Stimulated activated naive CD8-positive, alpha-beta T cell treated with anti-CD3 and anti-CD28 coated beads, Interleukin-15, amount 100 ng/mL, for 72 hours (primary cell): ENCODE results near the gene UBL4A.

Source experiments
- ATAC-seq: fragments of 150-1000 bp; cut with Tn5 transposase; 2 replicates; pipeline ENCODE4 v1.10.0; 2021; ENCODE audit warnings: mild to moderate bottlenecking, moderate library complexity
- DNase-seq, 2 donors: peaks; one replicate each; pipeline ENCODE4 v3.0.0; 2021 to 2022
- H3K27ac Mint-ChIP-seq, 2 donors: one replicate each; pipeline ENCODE4 v1.8.0; 2022; ENCODE audit warnings: mild to moderate bottlenecking in 2 of 2, mixed read lengths in 2 of 2, moderate library complexity in 2 of 2
- H3K27me3 Mint-ChIP-seq: one replicate; pipeline ENCODE4 v1.8.0; 2022; ENCODE audit warnings: mixed read lengths
- H3K4me1 Mint-ChIP-seq: one replicate; pipeline ENCODE4 v1.8.0; 2022; ENCODE audit warnings: mild to moderate bottlenecking, mixed read lengths
- H3K4me3 Mint-ChIP-seq, 2 donors: one replicate each; pipeline ENCODE4 v1.8.0; 2022; ENCODE audit warnings: mild to moderate bottlenecking in 2 of 2, mixed read lengths in 2 of 2, moderate library complexity in 1 of 2
- H3K9me3 Mint-ChIP-seq, 2 donors: one replicate each; pipeline ENCODE4 v1.8.0; 2022; ENCODE audit warnings: mixed read lengths in 2 of 2

UBL4A gene

DNA sequence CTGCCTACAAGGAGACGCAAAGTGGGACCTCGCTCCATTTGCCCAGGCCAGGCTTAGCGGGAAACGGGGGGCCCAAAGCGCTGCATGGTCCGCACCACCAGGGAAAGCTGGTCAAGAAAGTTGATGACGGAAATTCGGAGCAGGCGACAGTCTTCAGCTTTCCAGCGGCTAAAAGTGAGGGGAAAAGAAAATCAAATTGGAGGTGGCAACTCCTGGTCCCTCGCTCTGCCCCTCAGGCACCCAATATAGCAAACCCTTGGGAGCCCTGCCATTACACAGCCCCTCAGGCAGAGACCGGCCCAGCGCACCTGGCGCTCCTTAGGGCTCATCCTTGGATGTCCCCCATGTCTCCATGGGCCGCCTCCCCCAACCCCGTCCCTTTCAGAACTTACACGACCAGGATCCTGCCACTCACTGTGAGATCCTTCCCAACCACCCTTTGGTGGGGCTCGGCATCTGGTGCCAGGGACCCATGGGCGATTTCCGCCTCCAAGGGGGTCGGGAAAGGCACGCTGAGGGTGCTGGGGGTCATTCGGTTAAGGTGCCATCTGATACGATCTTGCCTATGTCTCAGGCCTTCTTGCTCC, 8.4 kb downstream of the UBL4A start:
- Mint-ChIP-seq H3K9me3 (no peaks in the 10 kb centered on the region), H3K27me3 (no peaks in the 10 kb centered on the region), H3K4me3 (peak overlapping the region; percentile 87 to 90), H3K27ac (peak overlapping the region in 1 of 2 donors; percentile 81), H3K4me1 (peaks cover 42% of the 10 kb centered on the region)
- no peak for DNase-seq
- no peak for ATAC-seq

- ATAC-seq = no peak
- no peak for DNase-seq
- Mint-ChIP-seq H3K9me3 (no peaks in the 10 kb centered on the region), H3K4me1 (peaks cover 38% of the 10 kb centered on the region), H3K4me3 (no peak overlapping the region), H3K27ac (no peak overlapping the region), H3K27me3 (no peaks in the 10 kb centered on the region)
These were observed 9.6 kb downstream of the UBL4A start for GRCh38 chrX:154476821-154477220.

DNA sequence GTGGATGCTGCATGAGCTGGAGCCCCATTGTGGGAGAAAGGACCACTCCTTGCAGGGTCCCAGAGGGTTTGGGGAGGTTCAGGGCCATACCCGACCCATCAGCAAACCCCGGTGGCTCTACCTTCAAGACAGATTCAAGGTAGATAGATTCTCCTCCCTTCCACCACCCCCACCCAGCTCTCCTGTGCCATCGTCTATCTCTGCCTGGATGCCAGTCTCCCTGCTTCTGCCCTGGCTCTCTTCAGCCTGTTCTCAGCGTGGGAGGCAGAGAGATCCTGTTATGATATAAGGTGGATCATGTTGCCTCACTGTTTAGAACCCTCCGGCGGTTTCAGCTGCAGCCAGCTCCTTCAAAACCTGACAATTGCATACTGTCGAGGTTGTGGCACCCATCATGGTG, 12.7 kb downstream of the UBL4A start:
- Mint-ChIP-seq H3K4me3 (no peak overlapping the region), H3K27me3 (no peaks in the 10 kb centered on the region), H3K27ac (no peak overlapping the region), H3K4me1 (peaks cover 31% of the 10 kb centered on the region), H3K9me3 (no peaks in the 10 kb centered on the region)
- DNase-seq (no peak), ATAC-seq (no peak)

GRCh38 chrX:154472685-154473632, 13.5 kb downstream of the UBL4A start:
- no peak for DNase-seq
- ATAC-seq = peak; percentile 59

DNA sequence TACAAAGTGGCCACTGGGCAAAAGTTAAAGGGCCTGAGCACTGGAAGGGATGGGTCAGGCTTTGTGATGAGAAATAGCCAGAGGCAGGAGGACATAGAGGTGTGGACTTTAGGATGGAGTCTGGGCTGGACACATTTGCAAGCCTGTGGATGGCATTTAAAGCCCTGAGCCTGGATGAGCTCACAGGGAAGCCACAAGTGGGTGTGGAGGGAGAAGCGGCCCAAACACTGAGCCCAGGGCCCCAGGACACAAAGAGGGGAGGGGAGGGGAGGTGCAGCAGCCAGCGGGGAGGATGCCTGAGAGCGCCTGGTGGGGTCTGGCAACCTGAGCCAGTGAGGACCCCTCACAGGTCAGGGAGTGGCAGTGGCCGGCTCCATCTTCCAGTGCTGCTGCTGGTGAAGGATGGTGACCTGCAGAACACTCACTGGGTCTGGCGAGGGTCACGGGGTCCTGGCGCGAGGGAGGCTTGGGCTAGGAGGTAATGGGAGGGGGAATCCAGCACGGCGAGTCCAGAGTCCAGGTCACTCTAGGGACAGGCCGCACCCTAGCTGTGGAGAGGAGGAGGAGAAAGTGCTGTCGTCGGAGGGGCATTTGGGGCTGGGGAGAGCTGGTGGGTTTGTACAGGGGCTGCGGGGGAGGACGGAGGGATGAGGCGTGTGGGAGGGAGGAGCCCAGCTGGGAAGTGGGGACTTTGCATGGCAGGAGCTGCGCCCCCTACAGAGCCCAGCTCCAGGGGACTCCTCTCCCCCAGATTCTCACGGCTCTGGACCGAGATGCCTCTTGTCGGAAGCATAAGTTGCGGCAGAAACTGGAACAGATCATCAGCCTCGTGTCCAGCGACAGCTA, 14.4 kb downstream of the UBL4A start:
- no peaks in the 10 kb centered on the region for H3K27me3 Mint-ChIP-seq
- no peak for DNase-seq
- no peak for ATAC-seq
- no peak overlapping the region for H3K4me3 Mint-ChIP-seq
- no peaks in the 10 kb centered on the region for H3K9me3 Mint-ChIP-seq
- peaks cover 23% of the 10 kb centered on the region for H3K4me1 Mint-ChIP-seq
- H3K27ac Mint-ChIP-seq = peak overlapping the region in 1 of 2 donors; percentile 91

More at GRCh38 chrX:154472685-154473632, 13.5 kb downstream of the UBL4A start:
- H3K9me3 Mint-ChIP-seq = no peaks in the 10 kb centered on the region
- H3K27me3 Mint-ChIP-seq = no peaks in the 10 kb centered on the region
- H3K4me3 Mint-ChIP-seq = no peak overlapping the region
- no peak overlapping the region for H3K27ac Mint-ChIP-seq
- peaks cover 29% of the 10 kb centered on the region for H3K4me1 Mint-ChIP-seq

GRCh38 chrX:154470914-154471568, 15.4 kb downstream of the UBL4A start:
- no peak for ATAC-seq
- H3K4me1 Mint-ChIP-seq = peaks cover 16% of the 10 kb centered on the region
- DNase-seq = no peak
- no peaks in the 10 kb centered on the region for H3K9me3 Mint-ChIP-seq
- no peak overlapping the region for H3K4me3 Mint-ChIP-seq
- H3K27ac Mint-ChIP-seq = no peak overlapping the region
- no peaks in the 10 kb centered on the region for H3K27me3 Mint-ChIP-seq

- Mint-ChIP-seq H3K9me3 (no peaks in the 10 kb centered on the region), H3K4me3 (no peak overlapping the region), H3K4me1 (peaks cover 12% of the 10 kb centered on the region), H3K27ac (no peak overlapping the region), H3K27me3 (no peaks in the 10 kb centered on the region)
- no peak for ATAC-seq
- DNase-seq = no peak
These were observed 16.0 kb downstream of the UBL4A start for GRCh38 chrX:154470434-154470833.

DNA sequence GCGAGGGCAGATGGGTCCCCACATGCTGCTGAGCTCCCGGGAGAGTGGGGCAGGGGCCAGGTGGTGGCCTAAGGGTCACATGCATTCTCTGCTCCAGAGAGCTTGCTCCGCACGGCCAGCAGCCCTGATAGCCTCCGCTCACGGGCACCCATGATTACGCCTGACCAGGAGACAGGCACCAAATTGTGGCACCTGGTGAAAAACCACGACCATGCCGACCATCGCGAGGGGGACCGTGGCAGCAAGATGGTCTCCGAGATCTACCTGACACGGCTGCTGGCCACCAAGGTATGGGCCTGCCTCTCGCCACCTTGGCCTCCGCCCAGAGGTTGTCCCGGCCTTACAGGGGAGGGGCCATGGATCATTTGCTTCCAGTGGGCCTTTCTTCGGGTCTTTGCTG, 16.5 kb downstream of the UBL4A start:
- H3K4me1 Mint-ChIP-seq = peaks cover 9% of the 10 kb centered on the region
- H3K27me3 Mint-ChIP-seq = no peaks in the 10 kb centered on the region
- DNase-seq = no peak
- H3K9me3 Mint-ChIP-seq = no peaks in the 10 kb centered on the region
- no peak for ATAC-seq
- H3K27ac Mint-ChIP-seq = peak overlapping the region in 1 of 2 donors; percentile 27
- H3K4me3 Mint-ChIP-seq = no peak overlapping the region

- no peak for ATAC-seq
These were observed 17.3 kb downstream of the UBL4A start for GRCh38 chrX:154469114-154469513.

GRCh38 chrX:154468217-154468616, 18.2 kb downstream of the UBL4A start:
- peaks cover 4% of the 10 kb centered on the region for H3K4me1 Mint-ChIP-seq
- DNase-seq (no peak), ATAC-seq (no peak)
- H3K9me3 Mint-ChIP-seq = no peaks in the 10 kb centered on the region
- H3K4me3 Mint-ChIP-seq = no peak overlapping the region
- H3K27ac Mint-ChIP-seq = no peak overlapping the region
- H3K27me3 Mint-ChIP-seq = no peaks in the 10 kb centered on the region

More at GRCh38 chrX:154469114-154469513, 17.3 kb downstream of the UBL4A start:
- H3K27me3 Mint-ChIP-seq = no peaks in the 10 kb centered on the region
- DNase-seq = no peak
- H3K4me3 Mint-ChIP-seq = no peak overlapping the region
- H3K27ac Mint-ChIP-seq = no peak overlapping the region
- H3K4me1 Mint-ChIP-seq = peaks cover 9% of the 10 kb centered on the region
- H3K9me3 Mint-ChIP-seq = no peaks in the 10 kb centered on the region

DNA sequence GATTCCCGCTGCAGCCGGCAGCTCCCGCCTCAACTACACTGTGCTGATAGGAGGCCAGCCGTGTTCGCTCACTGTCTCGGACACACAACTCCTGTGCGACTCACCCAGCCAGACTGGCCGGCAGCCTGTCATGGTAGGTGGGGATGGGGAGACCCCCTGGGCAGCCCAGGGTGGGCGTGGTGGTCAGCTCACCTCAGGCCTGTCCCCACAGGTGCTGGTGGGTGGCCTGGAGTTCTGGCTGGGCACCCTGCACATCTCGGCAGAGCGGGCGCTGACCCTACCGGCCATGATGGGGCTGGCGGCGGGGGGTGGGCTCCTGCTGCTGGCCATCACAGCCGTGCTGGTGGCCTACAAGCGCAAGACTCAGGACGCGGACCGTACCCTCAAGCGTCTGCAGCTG, 18.9 kb downstream of the UBL4A start:
- Mint-ChIP-seq H3K4me3 (no peak overlapping the region), H3K27me3 (no peaks in the 10 kb centered on the region), H3K27ac (no peak overlapping the region), H3K4me1 (no peaks in the 10 kb centered on the region), H3K9me3 (no peaks in the 10 kb centered on the region)
- DNase-seq = no peak
- no peak for ATAC-seq

DNA sequence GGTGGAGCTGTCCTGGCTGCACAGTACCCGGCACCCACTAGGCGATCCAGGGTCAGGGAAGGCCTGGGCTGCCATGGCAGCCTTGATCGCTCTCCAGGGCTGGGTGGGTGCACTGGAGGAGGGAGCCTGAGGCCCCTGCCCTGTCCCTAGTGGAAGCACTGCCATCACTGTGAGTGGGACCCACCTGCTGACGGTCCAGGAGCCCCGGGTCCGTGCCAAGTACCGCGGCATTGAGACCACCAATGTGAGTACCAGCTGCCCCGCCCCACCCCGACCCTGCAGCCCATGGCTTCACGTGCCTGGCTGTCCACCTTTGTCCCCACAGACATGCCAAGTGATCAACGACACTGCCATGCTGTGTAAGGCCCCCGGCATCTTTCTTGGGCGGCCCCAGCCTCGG, 19.5 kb downstream of the UBL4A start:
- Mint-ChIP-seq H3K9me3 (no peaks in the 10 kb centered on the region), H3K27ac (no peak overlapping the region), H3K27me3 (no peaks in the 10 kb centered on the region), H3K4me1 (peaks cover 3% of the 10 kb centered on the region), H3K4me3 (no peak overlapping the region)
- no peak for DNase-seq
- no peak for ATAC-seq

DNA sequence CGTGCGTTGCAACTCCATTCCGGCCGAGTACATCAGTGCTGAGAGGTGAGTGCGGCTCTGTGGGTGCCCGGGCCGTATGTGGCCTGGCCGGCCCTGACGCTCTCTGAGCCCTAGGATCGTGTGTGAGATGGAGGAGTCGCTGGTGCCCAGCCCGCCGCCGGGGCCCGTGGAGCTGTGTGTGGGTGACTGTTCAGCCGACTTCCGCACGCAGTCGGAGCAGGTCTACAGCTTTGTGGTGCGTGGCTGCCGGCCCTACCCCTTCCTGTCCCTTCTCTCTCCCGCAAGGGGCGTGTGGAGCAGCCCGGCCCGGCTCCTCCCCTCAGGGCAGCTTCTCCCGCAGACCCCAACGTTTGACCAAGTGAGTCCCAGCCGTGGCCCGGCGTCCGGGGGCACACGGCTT, 20.4 kb downstream of the UBL4A start:
- peaks cover 10% of the 10 kb centered on the region for H3K4me1 Mint-ChIP-seq
- H3K27me3 Mint-ChIP-seq = no peaks in the 10 kb centered on the region
- ATAC-seq (no peak), DNase-seq (no peak)
- no peaks in the 10 kb centered on the region for H3K9me3 Mint-ChIP-seq
- H3K4me3 Mint-ChIP-seq = no peak overlapping the region
- no peak overlapping the region for H3K27ac Mint-ChIP-seq

- no peak overlapping the region for H3K4me3 Mint-ChIP-seq
- DNase-seq (no peak), ATAC-seq (no peak)
- H3K27ac Mint-ChIP-seq = no peak overlapping the region
- no peaks in the 10 kb centered on the region for H3K9me3 Mint-ChIP-seq
- no peaks in the 10 kb centered on the region for H3K27me3 Mint-ChIP-seq
- peaks cover 10% of the 10 kb centered on the region for H3K4me1 Mint-ChIP-seq
These were observed 20.8 kb downstream of the UBL4A start for GRCh38 chrX:154465601-154466000.

DNA sequence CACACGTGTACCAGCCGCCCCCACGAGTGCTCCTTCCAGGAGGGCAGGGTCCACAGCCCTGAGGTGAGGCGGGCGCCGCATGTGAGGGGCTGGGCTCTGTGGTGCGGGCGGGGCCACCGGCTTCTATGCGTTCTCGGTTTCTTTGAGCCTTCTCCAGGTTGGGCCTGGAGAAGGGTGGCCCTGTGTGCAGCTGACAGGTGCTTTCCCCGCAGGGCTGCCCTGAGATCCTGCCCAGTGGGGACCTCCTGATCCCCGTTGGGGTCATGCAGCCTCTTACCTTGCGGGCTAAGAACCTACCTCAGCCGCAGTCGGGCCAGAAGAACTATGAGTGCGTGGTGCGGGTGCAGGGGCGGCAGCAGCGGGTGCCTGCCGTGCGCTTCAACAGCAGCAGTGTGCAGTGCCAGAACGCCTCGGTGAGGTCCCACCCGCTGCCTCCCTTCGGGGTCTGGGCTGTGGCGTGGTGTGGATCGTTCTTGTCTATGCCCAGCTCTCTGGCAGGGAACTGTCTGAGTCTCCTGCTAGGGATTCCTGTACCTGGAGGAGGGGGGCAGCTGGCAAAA, 21.5 kb downstream of the UBL4A start:
- Mint-ChIP-seq H3K4me3 (no peak overlapping the region), H3K4me1 (peaks cover 17% of the 10 kb centered on the region), H3K27me3 (no peaks in the 10 kb centered on the region), H3K9me3 (no peaks in the 10 kb centered on the region), H3K27ac (no peak overlapping the region)
- ATAC-seq (no peak), DNase-seq (no peak)
